ENCODE measurements around the gene DCST2.

DCST2 gene

GRCh38 chr1:155033524-155033923 is at the start of gene DCST2, which contains the start of gene DCST1:
Gene DCST2, minus strand, starts transcription at chr1:155033781. Its CDS starts 80 bp downstream, at chr1:155033701.
Gene DCST1, plus strand, starts transcription at chr1:155033824. Its CDS starts 213 bp downstream, at chr1:155034037.
- no peak for DNase-seq (ENCODE audit: low read depth)

GRCh38 chr1:155083052-155083541 is 49.5 kb upstream of the DCST2 start:
- DNase-seq (ENCODE audit: low read depth) = no peak

- DNase-seq (ENCODE audit: low read depth) = no peak
Measured at GRCh38 chr1:155082301-155083051, 48.9 kb upstream of the DCST2 start.

GRCh38 chr1:155081472-155082300 is 48.1 kb upstream of the DCST2 start:
- DNase-seq (ENCODE audit: low read depth) = no peak

- DNase-seq (ENCODE audit: low read depth) = no peak
Measured at GRCh38 chr1:155080312-155081228, 47.0 kb upstream of the DCST2 start.

GRCh38 chr1:155079487-155080311 is 46.1 kb upstream of the DCST2 start:
- no peak for DNase-seq (ENCODE audit: low read depth)

GRCh38 chr1:155079210-155079486 is 45.6 kb upstream of the DCST2 start:
- DNase-seq (ENCODE audit: low read depth) = no peak

GRCh38 chr1:155078469-155079209 is 45.1 kb upstream of the DCST2 start, which contains the start of gene EFNA3:
Gene EFNA3, plus strand, starts transcription at chr1:155078837. Its CDS starts 105 bp downstream, at chr1:155078942.
- no peak for DNase-seq (ENCODE audit: low read depth)

GRCh38 chr1:155077758-155078445 is 44.3 kb upstream of the DCST2 start:
- no peak for DNase-seq (ENCODE audit: low read depth)

- no peak for DNase-seq (ENCODE audit: low read depth)
Measured at GRCh38 chr1:155077346-155077745, 43.8 kb upstream of the DCST2 start.

- no peak for DNase-seq (ENCODE audit: low read depth)
Measured at GRCh38 chr1:155076371-155076770, 42.8 kb upstream of the DCST2 start.

- no peak for DNase-seq (ENCODE audit: low read depth)
Measured at GRCh38 chr1:155075535-155075934, 42.0 kb upstream of the DCST2 start.

- DNase-seq (ENCODE audit: low read depth) = no peak
Measured at GRCh38 chr1:155073377-155074242, 40.0 kb upstream of the DCST2 start.

GRCh38 chr1:155072531-155073289 is 39.1 kb upstream of the DCST2 start:
- DNase-seq (ENCODE audit: low read depth) = no peak

GRCh38 chr1:155071701-155072100 is 38.1 kb upstream of the DCST2 start:
- DNase-seq (ENCODE audit: low read depth) = no peak

GRCh38 chr1:155070721-155071569 is 37.4 kb upstream of the DCST2 start:
- DNase-seq (ENCODE audit: low read depth) = peak; percentile 67

GRCh38 chr1:155070158-155070621 is 36.6 kb upstream of the DCST2 start:
- no peak for DNase-seq (ENCODE audit: low read depth)

Measured in stimulated activated CD8-positive, alpha-beta memory T cell treated with anti-CD3 and anti-CD28 coated beads, Interleukin-4, amount 100 ng/mL, for 24 hours (primary cell).